ENCODE measurements around the gene LRP4.

The LRP4 gene

DNA sequence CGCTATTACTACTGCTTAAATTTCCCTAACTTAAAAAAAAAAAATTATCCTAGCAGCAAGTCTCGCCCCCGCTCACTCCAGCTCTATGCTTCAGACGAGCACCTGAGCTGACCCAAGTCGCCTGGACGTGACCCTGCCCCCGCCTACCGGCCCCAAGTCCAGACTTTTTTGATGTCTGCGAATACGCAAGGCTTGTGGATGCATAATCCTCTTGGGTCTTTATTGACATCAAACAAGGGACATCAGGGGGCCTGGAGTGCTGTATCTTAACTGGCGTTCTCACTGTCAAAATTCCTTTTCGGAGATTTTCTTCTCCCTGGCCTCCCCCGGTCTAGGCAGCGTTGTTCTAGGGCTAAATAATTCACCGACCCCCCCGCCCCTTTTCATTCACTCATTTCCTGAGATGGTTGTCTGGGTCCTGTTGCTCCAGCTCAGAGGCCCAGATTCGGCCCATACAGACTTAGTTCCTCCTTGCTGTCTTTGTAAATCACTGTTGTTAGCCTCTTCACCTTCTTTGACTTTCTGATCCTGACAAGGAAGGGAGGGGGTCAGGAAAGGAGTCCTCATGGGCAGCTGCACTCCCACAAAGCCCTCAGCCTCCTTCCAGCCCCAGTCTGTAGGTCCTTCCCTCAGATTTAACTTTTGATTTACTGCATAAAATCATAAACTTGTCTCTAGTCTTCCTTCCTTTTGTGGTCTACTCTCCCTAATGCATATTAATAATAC lies 601 bp upstream of the LRP4 start:
- DNase-seq (ENCODE audit: extremely low read depth in 1 of 2, low read depth in 1 of 2): no peak

GRCh38 chr11:46917762-46918082 lies 628 bp downstream of the LRP4 start:
- no peak for DNase-seq (ENCODE audit: extremely low read depth in 1 of 2, low read depth in 1 of 2)

GRCh38 chr11:46917109-46917761 lies 1.1 kb downstream of the LRP4 start:
- no peak for DNase-seq (ENCODE audit: extremely low read depth in 1 of 2, low read depth in 1 of 2)

- no peak for DNase-seq (ENCODE audit: extremely low read depth in 1 of 2, low read depth in 1 of 2)
Observed at GRCh38 chr11:46916286-46917108, 1.9 kb downstream of the LRP4 start.

GRCh38 chr11:46914910-46915309 lies 3.4 kb downstream of the LRP4 start:
- DNase-seq (ENCODE audit: extremely low read depth in 1 of 2, low read depth in 1 of 2): no peak

GRCh38 chr11:46914363-46914762 lies 4.0 kb downstream of the LRP4 start:
- no peak for DNase-seq (ENCODE audit: extremely low read depth in 1 of 2, low read depth in 1 of 2)

DNA sequence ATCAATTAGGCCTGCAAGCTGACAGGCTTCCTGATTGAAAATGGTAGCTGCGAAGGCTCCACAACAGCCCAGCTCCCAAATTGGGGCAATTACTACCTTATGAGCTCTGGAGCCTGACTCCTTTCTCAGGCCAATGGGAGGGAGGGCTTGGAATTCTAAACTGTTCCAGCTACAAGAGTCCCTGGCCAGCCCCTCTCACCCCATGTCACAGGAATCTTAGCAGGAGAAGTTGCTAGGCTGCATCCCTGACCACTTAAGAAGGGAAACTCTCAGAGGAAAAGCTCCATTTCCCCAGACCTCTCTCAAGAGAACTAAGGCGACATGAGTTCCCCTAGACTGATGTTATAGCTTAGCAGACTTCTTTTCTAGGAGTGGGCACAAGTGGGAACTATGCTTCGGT lies 4.9 kb downstream of the LRP4 start:
- no peak for DNase-seq (ENCODE audit: extremely low read depth in 1 of 2, low read depth in 1 of 2)

DNA sequence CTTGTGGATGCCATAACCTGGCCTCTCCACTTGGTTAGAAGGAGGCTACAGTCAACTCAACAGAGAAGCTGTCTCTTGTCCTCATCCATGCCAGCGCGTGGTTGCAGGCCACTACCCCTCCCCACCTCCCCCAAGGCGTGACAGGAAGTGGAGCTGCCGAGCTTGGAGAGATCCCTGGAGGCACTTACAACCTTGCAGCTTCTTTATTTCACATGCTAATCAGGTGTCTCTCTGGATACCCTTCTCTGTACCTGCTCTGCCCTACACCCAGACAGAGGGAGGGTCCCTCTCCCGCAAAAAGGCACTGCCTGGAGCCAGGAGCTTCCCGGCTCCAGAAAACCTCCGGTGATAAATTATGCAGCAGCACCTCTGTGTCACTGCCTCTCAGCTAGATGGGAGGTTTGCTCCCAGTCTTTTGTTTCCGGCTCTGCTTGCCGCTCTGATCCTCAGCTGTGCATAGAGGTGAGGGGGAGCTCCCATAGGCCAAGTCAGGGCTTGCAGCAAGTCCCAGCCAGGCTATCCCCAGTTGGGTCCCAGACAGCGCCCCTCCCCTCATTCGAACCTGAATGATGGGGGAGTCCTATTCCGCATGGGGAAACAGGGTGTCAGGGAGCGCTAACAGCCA lies 5.7 kb downstream of the LRP4 start:
- no peak for DNase-seq (ENCODE audit: extremely low read depth in 1 of 2, low read depth in 1 of 2)

GRCh38 chr11:46907606-46908005 lies 10.7 kb downstream of the LRP4 start:
- no peak for DNase-seq (ENCODE audit: extremely low read depth in 1 of 2, low read depth in 1 of 2)

DNA sequence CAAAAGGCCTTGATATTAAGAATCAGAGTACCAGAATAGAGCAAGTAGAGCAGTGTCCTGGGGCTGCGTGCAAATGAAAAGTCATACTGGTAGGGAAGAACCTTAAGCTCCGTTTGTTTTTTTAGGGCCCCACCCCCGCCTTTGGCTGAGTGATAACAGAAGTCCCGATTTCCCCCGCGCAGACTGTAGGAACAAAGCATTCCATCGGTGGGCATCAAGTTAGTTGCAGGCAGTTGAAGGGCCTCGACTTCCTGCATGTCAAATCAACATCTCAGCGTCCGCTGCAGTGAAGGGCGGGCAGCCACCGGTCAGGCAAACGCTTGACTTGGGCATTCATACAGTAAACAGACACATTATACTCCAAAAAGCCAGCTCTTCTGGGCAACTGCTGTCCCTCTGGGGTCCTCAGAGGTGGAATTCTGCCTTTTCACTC lies 11.7 kb downstream of the LRP4 start:
- no peak for DNase-seq (ENCODE audit: extremely low read depth in 1 of 2, low read depth in 1 of 2)

- DNase-seq (ENCODE audit: extremely low read depth in 1 of 2, low read depth in 1 of 2): no peak
Observed at GRCh38 chr11:46905806-46906205, 12.5 kb downstream of the LRP4 start.

GRCh38 chr11:46903846-46904245 lies 14.5 kb downstream of the LRP4 start:
- DNase-seq (ENCODE audit: extremely low read depth in 1 of 2, low read depth in 1 of 2): no peak

GRCh38 chr11:46902694-46903093 lies 15.7 kb downstream of the LRP4 start:
- DNase-seq (ENCODE audit: extremely low read depth in 1 of 2, low read depth in 1 of 2): no peak

GRCh38 chr11:46901156-46901555 lies 17.2 kb downstream of the LRP4 start:
- DNase-seq (ENCODE audit: extremely low read depth in 1 of 2, low read depth in 1 of 2): no peak

- no peak for DNase-seq (ENCODE audit: extremely low read depth in 1 of 2, low read depth in 1 of 2)
Observed at GRCh38 chr11:46900091-46900746, 18.1 kb downstream of the LRP4 start.

- no peak for DNase-seq (ENCODE audit: extremely low read depth in 1 of 2, low read depth in 1 of 2)
Observed at GRCh38 chr11:46899501-46900025, 18.8 kb downstream of the LRP4 start.

- DNase-seq (ENCODE audit: extremely low read depth in 1 of 2, low read depth in 1 of 2): no peak
Observed at GRCh38 chr11:46898396-46899095, 19.8 kb downstream of the LRP4 start.

DNA sequence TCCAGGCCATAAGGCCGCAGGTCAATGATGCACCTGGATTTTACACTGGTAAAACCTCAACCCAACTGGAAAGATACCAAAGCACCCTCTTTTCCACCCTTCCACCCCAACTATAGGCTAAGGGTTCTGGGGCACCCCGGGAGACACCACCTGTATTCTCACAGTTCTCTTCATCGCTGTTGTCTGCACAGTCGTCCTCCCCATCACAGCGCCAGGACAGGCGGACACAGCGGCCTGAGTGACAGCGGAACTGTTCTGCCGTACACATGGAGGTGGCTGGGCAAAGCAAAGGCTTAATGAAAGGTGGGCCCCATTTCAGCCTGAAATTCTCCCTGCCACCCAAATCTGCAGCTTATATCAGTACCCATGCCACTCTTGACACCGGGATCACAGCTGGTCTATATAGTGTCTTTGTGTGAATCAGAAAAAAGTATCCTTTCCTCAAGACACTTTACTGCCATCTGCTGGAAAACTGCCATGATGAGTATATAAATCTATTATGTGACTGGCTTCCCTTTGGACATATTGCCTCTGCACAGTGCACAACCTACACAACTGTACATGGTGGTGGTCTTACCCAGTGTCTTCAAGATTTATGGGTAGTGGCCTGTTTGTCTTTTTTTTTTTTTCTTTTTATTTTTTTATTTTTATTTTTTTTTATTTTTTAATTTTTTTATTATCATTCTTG lies 21.5 kb downstream of the LRP4 start:
- DNase-seq (ENCODE audit: extremely low read depth in 1 of 2, low read depth in 1 of 2): no peak

- DNase-seq (ENCODE audit: extremely low read depth in 1 of 2, low read depth in 1 of 2): no peak
Observed at GRCh38 chr11:46895821-46896220, 22.5 kb downstream of the LRP4 start.

DNA sequence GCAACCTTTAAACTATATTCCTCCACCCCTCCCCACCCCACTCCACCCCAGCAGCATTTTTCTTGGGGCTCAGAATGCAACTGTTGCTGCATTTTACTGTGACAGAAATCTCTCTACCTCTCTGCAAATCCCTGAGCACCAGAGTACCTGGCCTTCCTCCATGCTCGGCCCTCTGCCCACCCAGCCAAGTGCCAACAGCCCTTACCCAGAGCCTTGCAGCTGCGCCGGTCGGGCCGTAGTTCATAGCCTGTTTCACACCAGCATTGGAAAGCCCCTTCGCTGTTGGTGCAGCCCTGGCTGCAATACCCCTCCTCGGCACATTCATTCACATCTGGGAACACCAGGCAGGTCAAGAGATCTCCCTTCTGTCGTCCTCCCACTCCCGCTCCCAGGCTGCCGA lies 23.4 kb downstream of the LRP4 start:
- DNase-seq (ENCODE audit: extremely low read depth in 1 of 2, low read depth in 1 of 2): no peak
